Fibroblast of pulmonary artery (primary cell): ENCODE measurements around the gene PLB1.
"Not testable (repeated sequence)": the region's sequence is repeated elsewhere in the genome, so short reads cannot be mapped to it uniquely, and the experiment has no call there.

Experiments
- DNase-seq: peaks from one replicate; pipeline ENCODE4 v3.0.0-alpha.2; 2010; ENCODE audit warnings: low read depth
- H3K4me3 ChIP-seq: replicated peaks from 2 replicates; pipeline ENCODE4 v1.5.1; 2011; ENCODE audit warnings: low read depth, mild to moderate bottlenecking, control low read depth, low read length, moderate library complexity
- TF ChIP-seq, protein P1 (sequence below): IDR thresholded peaks from 2 replicates; pipeline ENCODE4 v1.5.1; 2011; ENCODE audit warnings: mild to moderate bottlenecking, control low read depth, low read length, inconsistent platforms; ENCODE audit errors: missing control alignments

Gene PLB1

DNA sequence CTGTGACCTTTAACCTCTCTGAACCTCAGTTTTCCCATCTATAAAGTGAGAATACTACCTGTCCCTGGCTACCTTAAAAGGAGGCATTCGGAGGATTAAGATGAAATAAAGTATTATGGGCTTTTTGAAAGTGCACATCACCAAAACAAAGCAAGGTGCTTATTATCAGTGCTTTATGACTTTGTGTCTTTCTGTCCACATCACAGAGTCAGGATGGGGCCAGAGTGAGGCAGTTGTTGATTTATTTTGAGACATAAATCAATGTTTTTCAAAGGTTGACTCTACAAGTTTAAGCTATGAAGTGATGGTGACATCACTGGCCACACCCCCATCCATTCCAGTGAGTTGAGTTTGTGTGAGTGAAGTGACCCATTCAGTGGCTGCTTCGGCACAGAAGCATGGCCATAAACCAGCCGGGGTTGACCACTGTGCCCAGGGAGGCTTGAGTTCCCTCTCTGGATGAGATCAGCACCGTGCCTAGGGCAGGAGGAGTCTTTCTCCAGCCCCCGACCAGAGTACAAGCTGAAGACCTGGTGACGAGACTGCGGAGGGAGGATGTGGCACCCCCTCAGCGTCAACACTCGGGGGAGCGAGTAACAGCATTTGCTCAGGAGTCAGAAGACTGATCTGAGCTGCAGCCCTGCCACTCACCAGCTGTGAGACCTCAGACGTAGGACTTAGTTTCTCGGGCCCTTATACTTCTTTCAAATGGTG is 166.8 kb downstream of the PLB1 start:
- TF ChIP-seq, protein P1, sequence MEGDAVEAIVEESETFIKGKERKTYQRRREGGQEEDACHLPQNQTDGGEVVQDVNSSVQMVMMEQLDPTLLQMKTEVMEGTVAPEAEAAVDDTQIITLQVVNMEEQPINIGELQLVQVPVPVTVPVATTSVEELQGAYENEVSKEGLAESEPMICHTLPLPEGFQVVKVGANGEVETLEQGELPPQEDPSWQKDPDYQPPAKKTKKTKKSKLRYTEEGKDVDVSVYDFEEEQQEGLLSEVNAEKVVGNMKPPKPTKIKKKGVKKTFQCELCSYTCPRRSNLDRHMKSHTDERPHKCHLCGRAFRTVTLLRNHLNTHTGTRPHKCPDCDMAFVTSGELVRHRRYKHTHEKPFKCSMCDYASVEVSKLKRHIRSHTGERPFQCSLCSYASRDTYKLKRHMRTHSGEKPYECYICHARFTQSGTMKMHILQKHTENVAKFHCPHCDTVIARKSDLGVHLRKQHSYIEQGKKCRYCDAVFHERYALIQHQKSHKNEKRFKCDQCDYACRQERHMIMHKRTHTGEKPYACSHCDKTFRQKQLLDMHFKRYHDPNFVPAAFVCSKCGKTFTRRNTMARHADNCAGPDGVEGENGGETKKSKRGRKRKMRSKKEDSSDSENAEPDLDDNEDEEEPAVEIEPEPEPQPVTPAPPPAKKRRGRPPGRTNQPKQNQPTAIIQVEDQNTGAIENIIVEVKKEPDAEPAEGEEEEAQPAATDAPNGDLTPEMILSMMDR, result no peak
- peak; percentile 63 for DNase-seq
- H3K4me3 ChIP-seq, result no peak overlapping the region

DNA sequence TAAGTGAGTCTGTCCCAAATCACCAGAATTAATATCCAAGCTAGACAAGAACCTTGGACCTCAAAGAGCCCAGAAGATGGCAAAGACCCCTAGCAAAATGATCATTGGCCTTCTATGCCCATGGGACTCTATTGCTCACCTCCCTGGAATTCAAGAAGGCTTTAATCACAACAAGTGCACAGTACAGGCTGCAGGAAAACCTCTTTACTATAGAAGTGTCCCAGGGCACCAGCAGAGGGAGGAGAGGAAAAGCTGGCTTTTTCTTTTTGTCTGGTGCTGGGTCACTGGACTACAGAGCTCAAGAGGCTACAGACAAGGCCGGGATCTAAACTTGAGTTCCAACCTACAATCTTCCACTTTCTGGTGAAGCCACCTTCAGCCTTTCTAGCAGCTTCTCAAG is 167.5 kb downstream of the PLB1 start:
- no peak overlapping the region for H3K4me3 ChIP-seq
- peak; percentile 67 for DNase-seq

DNA sequence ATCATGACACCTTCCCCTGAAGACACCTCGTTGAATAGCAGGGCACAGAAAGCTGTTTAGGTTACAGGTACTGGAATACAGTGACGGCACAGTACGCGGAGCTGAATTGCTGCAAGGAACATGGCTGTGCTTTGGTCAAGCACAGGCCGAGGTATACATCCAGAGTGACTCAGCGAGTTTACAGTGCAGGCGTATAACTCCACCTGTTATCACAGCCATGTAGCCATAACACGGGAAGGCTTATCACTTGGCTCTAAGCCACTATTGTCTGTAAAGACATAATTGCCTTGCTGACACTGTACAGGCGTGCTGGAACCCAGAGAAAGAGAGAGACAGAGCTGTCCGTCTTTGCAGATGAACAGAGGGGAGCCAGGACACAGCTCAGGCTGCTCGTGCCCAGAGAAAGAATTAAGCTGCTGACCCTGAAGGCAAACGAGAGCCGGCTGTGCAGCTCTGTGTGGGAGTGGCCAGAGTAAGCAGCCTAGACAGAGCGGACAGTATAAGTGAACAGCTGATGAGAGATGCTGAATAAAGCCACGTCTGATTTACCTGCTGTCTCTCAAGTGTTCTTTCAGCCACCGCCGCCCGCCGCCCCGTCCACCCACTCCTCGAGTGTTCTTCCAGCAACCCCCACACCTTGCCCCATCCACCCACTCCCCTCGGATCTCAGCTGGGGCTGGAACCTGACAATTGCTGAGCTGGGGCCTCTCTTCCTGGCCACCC is 168.4 kb downstream of the PLB1 start:
- H3K4me3 ChIP-seq, result no peak overlapping the region
- TF ChIP-seq, protein P1, result no peak
- peak; percentile 73 for DNase-seq

More for the DNA sequence above, 167.5 kb downstream of the PLB1 start:
- TF ChIP-seq, protein P1, result peak; percentile 47

DNA sequence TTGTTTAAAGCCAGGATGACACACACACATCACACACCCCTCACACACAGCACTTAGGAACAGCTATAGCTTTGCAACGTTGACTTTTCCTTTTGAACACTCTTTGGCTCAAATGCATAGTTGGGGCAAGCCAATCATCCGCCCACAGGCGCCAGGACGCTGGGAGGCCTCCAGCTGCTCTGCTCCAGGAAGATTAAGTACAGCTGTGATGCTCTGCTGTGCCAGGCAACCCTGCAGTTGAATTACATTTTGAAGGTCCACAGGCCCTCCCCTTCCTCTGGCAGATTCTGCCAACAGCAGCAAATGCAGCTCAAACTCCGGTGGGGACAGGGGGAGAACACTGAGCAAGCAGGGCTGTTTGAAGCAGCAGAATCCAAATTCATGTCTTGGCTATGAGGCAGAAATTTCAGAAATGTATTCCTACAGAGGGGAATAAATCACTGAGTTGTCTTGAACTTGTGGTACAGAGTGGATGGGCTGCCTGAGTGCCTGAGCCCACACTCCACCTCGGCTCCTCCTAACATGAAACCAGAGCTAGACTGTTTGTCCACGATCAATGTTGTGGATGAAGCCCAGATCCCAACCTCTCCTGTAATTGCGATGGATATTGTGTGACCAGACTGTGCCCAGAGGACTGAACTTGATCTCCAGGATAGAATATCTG is 169.3 kb downstream of the PLB1 start:
- no peak overlapping the region for H3K4me3 ChIP-seq
- DNase-seq, result peak; percentile 93
- TF ChIP-seq, protein P1, result no peak

DNA sequence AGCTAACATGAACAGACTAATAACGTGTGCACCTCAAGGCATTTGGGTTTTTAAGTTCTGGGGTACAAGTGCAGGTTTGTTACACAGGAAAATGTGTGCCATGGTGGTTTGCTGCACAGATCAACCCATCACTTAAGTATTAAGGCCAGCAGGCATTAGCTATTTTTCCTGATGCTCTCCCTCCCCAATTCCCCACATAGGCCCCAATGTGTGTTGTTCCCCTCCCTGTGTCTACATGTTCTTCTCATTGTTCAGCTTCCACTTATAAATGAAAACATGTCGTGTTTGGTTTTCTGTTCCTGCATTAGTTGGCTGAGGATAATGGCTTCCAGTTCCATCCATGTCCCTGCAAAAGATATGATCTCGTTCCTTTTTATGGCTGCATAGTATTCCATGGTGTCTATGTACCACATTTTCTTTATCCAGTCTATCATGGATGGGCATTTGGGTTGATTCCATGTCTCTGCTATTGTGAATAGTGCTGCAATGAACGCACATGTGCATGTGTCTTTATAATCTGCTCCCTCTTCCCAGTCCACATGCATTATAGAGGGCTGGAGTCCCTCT is 170.0 kb downstream of the PLB1 start:
- not testable (repeated sequence) for DNase-seq, H3K4me3 ChIP-seq

DNA sequence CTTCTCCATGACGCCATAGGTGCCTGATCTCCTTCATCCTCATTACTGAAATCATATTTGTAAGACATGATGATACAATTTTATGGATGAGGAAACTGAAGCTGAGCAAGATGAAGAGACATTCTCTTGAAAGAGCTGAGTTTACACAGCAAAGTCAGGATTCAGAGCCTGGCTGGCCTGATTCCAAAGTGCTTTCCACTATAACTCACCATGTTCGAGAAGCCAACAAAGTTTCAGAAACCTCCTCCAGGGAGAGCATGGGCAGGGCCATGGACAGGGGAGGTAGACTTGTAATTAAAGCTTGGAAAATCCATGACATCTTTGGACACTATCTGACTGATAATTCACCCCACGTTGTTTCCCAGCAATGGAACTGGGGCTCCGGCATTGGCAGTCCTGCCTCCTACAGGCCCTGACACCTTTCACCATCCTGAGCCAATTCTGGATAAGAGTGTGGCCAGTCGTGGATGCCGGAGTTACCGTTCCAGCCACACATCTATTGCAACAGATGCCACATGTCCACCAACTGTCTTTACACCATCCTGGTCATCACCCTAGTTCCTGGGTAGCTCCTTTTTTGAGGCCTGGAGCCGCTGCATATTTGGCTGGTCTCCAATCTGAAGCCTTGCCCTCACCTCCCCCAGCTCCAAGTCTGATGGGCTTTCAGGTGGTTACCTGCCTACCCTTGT is 170.8 kb downstream of the PLB1 start:
- TF ChIP-seq, protein P1, result no peak
- peak; percentile 51 for DNase-seq
- H3K4me3 ChIP-seq, result no peak overlapping the region
